NCI-H446 (cell line): ENCODE data around the gene GTF3C5.
A peak's percentile ranks its signal among the peaks of the same experiment; 100 is the strongest.
"Not testable (repeated sequence)": the region's sequence is repeated elsewhere in the genome, so short reads cannot be mapped to it uniquely, and the experiment has no call there.

ENCODE experiments used
- DNase-seq, 2 experiments: peaks; one replicate each; lab custom pipeline; 2025; lab: John Stamatoyannopoulos, UW

GTF3C5 gene, protein sequence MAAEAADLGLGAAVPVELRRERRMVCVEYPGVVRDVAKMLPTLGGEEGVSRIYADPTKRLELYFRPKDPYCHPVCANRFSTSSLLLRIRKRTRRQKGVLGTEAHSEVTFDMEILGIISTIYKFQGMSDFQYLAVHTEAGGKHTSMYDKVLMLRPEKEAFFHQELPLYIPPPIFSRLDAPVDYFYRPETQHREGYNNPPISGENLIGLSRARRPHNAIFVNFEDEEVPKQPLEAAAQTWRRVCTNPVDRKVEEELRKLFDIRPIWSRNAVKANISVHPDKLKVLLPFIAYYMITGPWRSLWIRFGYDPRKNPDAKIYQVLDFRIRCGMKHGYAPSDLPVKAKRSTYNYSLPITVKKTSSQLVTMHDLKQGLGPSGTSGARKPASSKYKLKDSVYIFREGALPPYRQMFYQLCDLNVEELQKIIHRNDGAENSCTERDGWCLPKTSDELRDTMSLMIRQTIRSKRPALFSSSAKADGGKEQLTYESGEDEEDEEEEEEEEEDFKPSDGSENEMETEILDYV

DNA sequence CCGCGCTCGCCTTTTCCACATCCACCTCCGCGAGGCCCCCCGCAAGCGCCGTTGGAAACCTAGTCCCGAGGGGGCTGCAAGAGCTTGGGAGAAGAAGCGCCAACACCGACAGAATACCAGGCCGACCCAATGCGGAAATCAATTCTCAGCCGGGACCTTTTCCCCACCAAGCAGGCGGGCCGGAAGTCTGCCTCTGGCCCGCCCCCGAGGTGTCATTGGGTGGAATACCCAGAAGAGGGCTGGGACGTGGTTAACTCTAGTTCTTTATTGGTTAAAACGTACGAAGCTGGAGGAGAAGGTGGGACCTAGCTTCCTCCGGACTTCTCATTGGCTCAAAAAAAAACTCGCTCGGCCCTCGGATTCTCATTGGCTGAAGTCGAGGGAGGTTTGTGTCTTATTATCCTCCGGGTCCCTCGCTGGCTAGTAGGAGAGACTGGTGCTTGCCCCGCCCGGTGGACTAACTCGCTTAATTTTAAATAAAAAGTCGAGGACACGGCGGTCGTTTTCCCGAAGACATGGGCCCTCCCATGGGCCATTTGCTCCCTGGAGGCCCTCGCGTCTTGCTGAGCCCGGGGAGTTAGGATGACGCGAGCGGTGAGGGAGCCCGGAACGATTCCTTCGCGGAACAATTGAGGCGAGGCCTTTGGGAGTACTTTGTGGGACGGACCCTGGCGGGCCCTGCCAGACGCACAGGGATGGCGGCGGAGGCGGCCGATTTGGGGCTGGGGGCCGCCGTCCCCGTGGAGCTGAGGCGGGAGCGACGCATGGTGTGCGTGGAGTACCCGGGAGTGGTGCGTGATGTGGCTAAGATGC is at the start of gene GTF3C5:
TSS of gene GTF3C5 (plus strand) at position 681 of the 813 bp plus-strand sequence. CDS start at position 696, 15 bp downstream.
- DNase-seq: peak; percentile 92 to 96

- no peak for DNase-seq
These were observed 48.3 kb upstream of the GTF3C5 start for GRCh38 chr9:132982458-132982857.

GRCh38 chr9:132983491-132984201 is 47.2 kb upstream of the GTF3C5 start:
- DNase-seq: no peak

DNA sequence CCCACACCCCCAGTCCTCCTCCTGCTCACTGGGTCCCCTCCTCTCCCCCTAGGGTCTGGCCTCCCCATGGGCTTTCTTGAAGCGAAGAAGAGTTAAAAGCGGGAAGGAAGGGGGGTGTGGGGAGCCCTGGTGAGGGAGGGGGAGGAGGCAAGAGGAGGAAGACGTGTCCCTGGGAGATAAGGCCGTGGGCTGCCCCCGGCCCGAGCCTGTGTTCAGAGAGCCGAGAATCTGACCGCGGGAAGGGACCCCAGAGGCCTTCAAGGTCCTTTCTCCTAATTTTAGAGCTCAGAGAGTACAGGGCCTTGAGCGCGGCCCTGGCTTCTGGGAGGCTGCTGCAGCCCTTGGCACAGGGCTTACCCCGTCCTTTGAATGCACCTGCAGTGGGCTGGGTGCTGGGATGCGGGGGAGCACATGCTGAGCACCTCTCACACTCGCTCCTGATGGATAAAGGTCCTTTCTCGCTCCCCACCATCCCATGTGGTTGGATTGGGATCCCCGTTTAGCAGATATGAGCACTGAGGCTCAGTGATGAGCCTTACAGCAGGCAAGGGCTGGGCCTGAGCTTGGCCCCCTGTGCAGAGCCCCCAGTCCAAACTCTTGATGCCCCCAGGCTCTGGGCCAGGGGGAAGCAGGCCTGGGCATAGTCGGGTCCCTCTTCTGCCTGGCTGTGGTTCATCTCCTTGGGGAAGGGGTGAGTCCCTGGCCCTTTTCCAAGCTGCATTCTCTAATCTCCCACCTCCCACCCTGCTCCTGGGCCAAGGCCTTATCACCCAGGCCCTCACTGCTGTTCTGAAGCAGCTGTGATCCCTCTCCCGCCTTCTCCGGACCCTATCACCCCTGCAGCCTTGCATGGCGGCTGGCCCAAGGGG is 46.4 kb upstream of the GTF3C5 start:
- no peak for DNase-seq

- DNase-seq: no peak
These were observed 45.8 kb upstream of the GTF3C5 start for GRCh38 chr9:132985071-132985350.

- DNase-seq: no peak
These were observed 45.3 kb upstream of the GTF3C5 start for GRCh38 chr9:132985489-132985888.

GRCh38 chr9:132986114-132986513 is 44.7 kb upstream of the GTF3C5 start:
- DNase-seq: no peak

- no peak for DNase-seq
These were observed 43.9 kb upstream of the GTF3C5 start for GRCh38 chr9:132986640-132987620.

GRCh38 chr9:132988244-132989013 is 42.4 kb upstream of the GTF3C5 start:
- DNase-seq: no peak

GRCh38 chr9:132989014-132989310 is 41.8 kb upstream of the GTF3C5 start:
- no peak for DNase-seq

GRCh38 chr9:132989414-132989996 is 41.3 kb upstream of the GTF3C5 start:
- DNase-seq: no peak

DNA sequence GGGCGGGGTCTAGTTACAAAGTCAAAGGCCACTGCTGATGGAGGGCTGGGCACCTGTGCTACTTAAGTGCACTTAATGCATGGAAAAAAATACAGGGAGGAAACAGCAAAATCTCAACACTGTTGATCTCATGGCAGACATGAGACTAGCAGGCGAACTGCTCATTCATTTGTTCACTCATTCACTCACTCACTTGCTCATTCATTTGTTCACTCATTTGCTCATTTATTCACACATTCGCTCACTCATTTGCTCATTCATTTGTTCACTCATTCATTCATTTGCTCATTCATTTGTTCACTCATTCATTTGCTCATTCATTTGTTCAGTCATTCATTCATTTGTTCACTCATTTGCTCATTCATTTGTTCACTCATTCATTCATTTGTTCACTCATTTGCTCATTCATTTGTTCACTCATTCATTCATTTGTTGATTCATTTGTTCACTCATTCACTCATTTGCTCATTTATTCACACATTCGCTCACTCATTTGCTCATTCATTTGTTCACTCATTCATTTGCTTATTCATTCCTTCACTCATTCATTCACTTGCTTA is 40.7 kb upstream of the GTF3C5 start:
- not testable (repeated sequence) for DNase-seq

GRCh38 chr9:132990781-132991180 is 40.0 kb upstream of the GTF3C5 start:
- no peak for DNase-seq

GRCh38 chr9:132991351-132992300 is 39.2 kb upstream of the GTF3C5 start:
- DNase-seq: no peak

- no peak for DNase-seq
These were observed 37.3 kb upstream of the GTF3C5 start for GRCh38 chr9:132993511-132993939.

GRCh38 chr9:132994410-132995120 is 36.2 kb upstream of the GTF3C5 start:
- no peak for DNase-seq

- no peak for DNase-seq
These were observed 35.7 kb upstream of the GTF3C5 start for GRCh38 chr9:132995121-132995420.
